Ovary (tissue), 9 donors: ENCODE measurements around the gene PARN. TPM values are rescaled to one million over a fixed set of nuclear protein-coding genes. Genes with fewer than 3 reads are reported as not detected.

Experiments used
- DNase-seq, 5 donors: peaks; one replicate each; pipeline ENCODE4 v3.0.0-alpha.2; 2019 to 2020
- H3K27ac ChIP-seq, 2 donors: fragments of 200-600 bp; one replicate each; pipeline versions ENCODE4 v1.5.1 to v1.8.0; 2019 to 2022
- H3K27me3 ChIP-seq: fragments of 200-600 bp; one replicate; pipeline ENCODE4 v1.8.0; 2022
- H3K36me3 ChIP-seq: fragments of 200-600 bp; sonication (generic); one replicate; pipeline ENCODE4 v1.5.1; 2019
- H3K4me1 ChIP-seq: one replicate; pipeline ENCODE4 v1.8.1; 2013; ENCODE audit warnings: mild to moderate bottlenecking, moderate library complexity; ENCODE audit not compliant: insufficient read depth
- H3K4me3 ChIP-seq: fragments of 200-600 bp; sonication (generic); one replicate; pipeline ENCODE4 v1.5.1; 2017
- H3K9me3 ChIP-seq, 2 donors: fragments of 200-600 bp in 1 of 2; sonication (generic) in 1 of 2; one replicate each; pipeline versions ENCODE4 v1.5.1 to v1.8.1; 2013 to 2019; ENCODE audit warnings: mild to moderate bottlenecking in 1 of 2, moderate library complexity in 1 of 2
- EP300 ChIP-seq: sonication (generic); formaldehyde crosslinking; IDR thresholded peaks from one replicate; pipeline ENCODE4 v1.6.1; 2017; ENCODE audit warnings: antibody characterized with exemption
- POLR2A ChIP-seq: fragments of 450-650 bp; IDR thresholded peaks from one replicate; pipeline ENCODE4 v1.6.1; 2017; ENCODE audit warnings: antibody characterized with exemption, mild to moderate bottlenecking, moderate library complexity
- WGBS, 3 donors: extraction: QIAGEN DNeasy Blood & Tissue Kit in 1 of 3; methylation state at CpG; one replicate each; pipeline versions ENCODE4 v1.1.5 to v1.1.7; 2013 to 2017; 5-methylcytosine and 5-hydroxymethylcytosine counted together
- intact Hi-C, 4 donors: fragments of 100-400 bp; cut with DNase I; formaldehyde crosslinking; loops; one replicate each; pipeline versions ENCODE4 v1.11.0 to v1.15.1; 2022 to 2023
- polyA plus RNA-seq, 2 donors: library from polyadenylated mRNA; stranded (reverse); fragments of 200-250 nt in 1 of 2; fragments of 350-450 nt in 1 of 2; fragmentation: Illumina TruSeq in 1 of 2; extraction: RNeasy Lipid Tissue Mini Kit (QIAGEN cat#74804) in 1 of 2; gene quantifications; one replicate each; pipeline ENCODE4 v1.2.3, GENCODE V29; 2013 to 2014
- total RNA-seq, 7 donors: library from RNA; depleted of rRNA in 2 of 7; stranded (reverse); fragments of >200 nt in 2 of 7; fragmentation: NEBNext Ultra II Directional in 3 of 7; extraction: Animal tissue kit (Norgen Biotek cat#: 25700) in 3 of 7; gene quantifications; one replicate each; pipeline versions ENCODE4 v1.1.0 to v1.2.4, GENCODE V29; 2016 to 2023
- TF ChIP-seq, protein P1 (sequence below), 3 donors: fragments of 450-650 bp in 2 of 3; fragments of 200-600 bp in 1 of 3; IDR thresholded peaks; one replicate each; pipeline versions ENCODE4 v1.5.1 to v1.8.0; 2016 to 2022; ENCODE audit warnings: antibody characterized with exemption in 3 of 3, mild to moderate bottlenecking in 1 of 3
- donor health status: DM: no; HTN: no; CAD: no; lungs with moderate emphysema.
- donor health status: DM: no; HTN: no; CAD: no.
- donor health status: Bipolar disorder and iron deficiency.
- donor health status: DM: yes; HTN: yes; CAD: no.
- donor health status: DM: no; HTN: no; CAD: no.
- donor health status: DM: yes; HTN: yes; CAD: no.

The PARN gene
- total and polyA plus RNA-seq, 9 donors: 19.5 to 42.0 (median 29.0) TPM

DNA sequence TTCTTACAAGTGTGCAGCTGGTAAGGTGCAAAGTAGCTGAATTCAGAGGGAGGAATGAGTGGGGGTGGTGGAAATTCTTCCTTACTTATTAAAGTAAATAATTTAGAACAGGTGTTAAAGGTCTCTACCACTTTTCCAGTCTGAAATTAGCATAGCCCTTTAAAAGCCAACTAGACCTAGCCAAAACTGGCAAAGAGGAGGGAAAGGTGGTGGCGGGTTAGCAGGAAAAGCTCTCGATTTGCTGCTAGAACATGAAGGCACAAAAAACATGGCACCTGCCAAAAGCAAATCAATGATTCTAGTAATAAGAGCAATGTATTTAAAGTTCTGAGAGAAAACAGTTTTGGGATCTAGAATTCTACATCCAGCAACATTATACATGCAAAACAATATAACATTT lies 157.7 kb downstream of the PARN start:
- Histone ChIP-seq H3K4me1 (no peaks in the 10 kb centered on the region), H3K27me3 (no peaks in the 10 kb centered on the region), H3K4me3 (no peak overlapping the region), H3K9me3 (no peaks in the 10 kb centered on the region), H3K27ac (no peak overlapping the region), H3K36me3 (no peaks in the 10 kb centered on the region)
- 81 to 85% (median 84%) methylated on average over 2 of the region's 2 CpGs for WGBS, 3 donors
- intact Hi-C loops: no loop called here
- TF ChIP-seq, protein P1, sequence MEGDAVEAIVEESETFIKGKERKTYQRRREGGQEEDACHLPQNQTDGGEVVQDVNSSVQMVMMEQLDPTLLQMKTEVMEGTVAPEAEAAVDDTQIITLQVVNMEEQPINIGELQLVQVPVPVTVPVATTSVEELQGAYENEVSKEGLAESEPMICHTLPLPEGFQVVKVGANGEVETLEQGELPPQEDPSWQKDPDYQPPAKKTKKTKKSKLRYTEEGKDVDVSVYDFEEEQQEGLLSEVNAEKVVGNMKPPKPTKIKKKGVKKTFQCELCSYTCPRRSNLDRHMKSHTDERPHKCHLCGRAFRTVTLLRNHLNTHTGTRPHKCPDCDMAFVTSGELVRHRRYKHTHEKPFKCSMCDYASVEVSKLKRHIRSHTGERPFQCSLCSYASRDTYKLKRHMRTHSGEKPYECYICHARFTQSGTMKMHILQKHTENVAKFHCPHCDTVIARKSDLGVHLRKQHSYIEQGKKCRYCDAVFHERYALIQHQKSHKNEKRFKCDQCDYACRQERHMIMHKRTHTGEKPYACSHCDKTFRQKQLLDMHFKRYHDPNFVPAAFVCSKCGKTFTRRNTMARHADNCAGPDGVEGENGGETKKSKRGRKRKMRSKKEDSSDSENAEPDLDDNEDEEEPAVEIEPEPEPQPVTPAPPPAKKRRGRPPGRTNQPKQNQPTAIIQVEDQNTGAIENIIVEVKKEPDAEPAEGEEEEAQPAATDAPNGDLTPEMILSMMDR (IDR thresholded peaks at IDR 0.05): no peak
- TF ChIP-seq POLR2A (no peak), EP300 (no peak)
- no peak for DNase-seq

DNA sequence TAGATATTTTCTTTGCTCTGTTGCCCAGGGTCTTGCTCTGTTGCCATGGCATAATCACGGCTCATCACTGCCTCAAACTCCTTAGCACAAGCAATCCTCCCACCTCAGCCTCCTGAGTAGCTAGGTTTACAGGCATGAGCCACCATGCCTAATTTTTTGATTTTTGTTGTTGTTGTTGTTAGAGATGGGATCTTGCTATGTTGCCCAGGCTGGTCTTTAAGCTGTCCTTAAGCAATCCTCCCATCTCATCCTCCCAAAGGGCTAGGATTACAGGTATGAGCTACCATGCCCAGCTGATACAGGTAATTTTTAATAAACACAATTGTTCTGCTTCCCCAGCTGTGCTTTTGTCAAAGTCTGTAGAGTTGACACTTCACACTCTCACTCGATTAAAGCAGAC lies 159.3 kb downstream of the PARN start:
- H3K4me1 ChIP-seq: no peaks in the 10 kb centered on the region
- intact Hi-C loops: no loop called here
- WGBS, 3 donors: 88 to 91% (median 88%) methylated on average over 2 of the region's 2 CpGs

DNA sequence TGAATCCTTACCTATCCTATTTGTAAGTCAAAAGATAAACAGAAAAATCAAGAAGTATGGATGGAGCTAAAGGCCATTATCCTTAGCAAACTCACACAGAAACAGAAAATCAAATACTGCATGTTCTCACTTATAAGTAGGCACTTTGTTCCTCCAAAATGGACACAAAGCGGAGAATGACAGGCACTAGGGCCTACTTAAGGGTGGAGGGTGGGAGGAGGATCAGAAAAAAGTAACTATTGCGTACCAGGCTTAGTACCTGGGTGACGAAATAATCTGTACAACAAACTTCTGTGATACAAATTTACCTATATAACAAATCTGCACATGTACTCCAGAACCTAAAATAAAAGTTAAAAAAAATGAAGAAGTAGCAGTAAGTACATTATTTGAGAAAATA lies 164.3 kb downstream of the PARN start:
- H3K4me1 ChIP-seq: no peaks in the 10 kb centered on the region
- no peak for TF ChIP-seq EP300
- TF ChIP-seq POLR2A: no peak
- TF ChIP-seq, protein P1 (IDR thresholded peaks at IDR 0.05): no peak
- H3K27me3 ChIP-seq: no peaks in the 10 kb centered on the region
- 97 to 100% (median 99%) methylated on average over 3 of the region's 3 CpGs for WGBS, 3 donors
- no peak for DNase-seq
- H3K36me3 ChIP-seq: no peaks in the 10 kb centered on the region
- no peak overlapping the region for H3K4me3 ChIP-seq
- H3K27ac ChIP-seq: no peak overlapping the region
- peaks cover 0 to 6% of the 10 kb centered on the region in 2 donors for H3K9me3 ChIP-seq
- intact Hi-C loops: no loop called here

More for the DNA sequence above, 159.3 kb downstream of the PARN start:
- TF ChIP-seq EP300 (no peak), POLR2A (no peak)
- TF ChIP-seq, protein P1 (IDR thresholded peaks at IDR 0.05): no peak
- Histone ChIP-seq H3K4me3 (no peak overlapping the region), H3K9me3 (no peaks in the 10 kb centered on the region), H3K27me3 (no peaks in the 10 kb centered on the region), H3K36me3 (no peaks in the 10 kb centered on the region), H3K27ac (no peak overlapping the region)
- no peak for DNase-seq

DNA sequence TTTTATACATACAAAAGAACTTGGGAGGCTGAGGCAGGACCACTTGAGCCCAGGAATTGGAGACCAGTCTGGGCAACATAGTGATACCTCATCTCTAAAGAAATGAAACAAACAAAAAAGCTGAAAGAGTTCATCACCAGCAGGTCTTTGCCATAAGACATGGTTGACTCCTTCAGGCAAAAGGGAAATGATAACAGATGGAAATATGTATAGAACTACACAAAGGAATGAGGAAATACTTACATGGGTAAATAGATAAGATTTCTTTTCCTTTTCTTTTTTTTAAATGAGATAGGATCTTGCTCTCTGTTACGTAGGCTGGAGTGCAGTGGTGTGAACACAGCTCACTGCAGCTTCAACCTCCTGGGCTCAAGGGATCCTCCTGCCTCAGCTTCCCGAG lies 165.3 kb downstream of the PARN start:
- H3K27me3 ChIP-seq: no peaks in the 10 kb centered on the region
- 96 to 98% (median 97%) methylated on average over 2 of the region's 2 CpGs for WGBS, 3 donors
- intact Hi-C loops: no loop called here
- TF ChIP-seq, protein P1 (IDR thresholded peaks at IDR 0.05): no peak
- TF ChIP-seq EP300 (no peak), POLR2A (no peak)
- no peaks in the 10 kb centered on the region for H3K4me1 ChIP-seq
- H3K27ac ChIP-seq: no peak overlapping the region
- H3K4me3 ChIP-seq: no peak overlapping the region
- no peaks in the 10 kb centered on the region for H3K36me3 ChIP-seq
- no peak for DNase-seq
- peaks cover 0 to 6% of the 10 kb centered on the region in 2 donors for H3K9me3 ChIP-seq

DNA sequence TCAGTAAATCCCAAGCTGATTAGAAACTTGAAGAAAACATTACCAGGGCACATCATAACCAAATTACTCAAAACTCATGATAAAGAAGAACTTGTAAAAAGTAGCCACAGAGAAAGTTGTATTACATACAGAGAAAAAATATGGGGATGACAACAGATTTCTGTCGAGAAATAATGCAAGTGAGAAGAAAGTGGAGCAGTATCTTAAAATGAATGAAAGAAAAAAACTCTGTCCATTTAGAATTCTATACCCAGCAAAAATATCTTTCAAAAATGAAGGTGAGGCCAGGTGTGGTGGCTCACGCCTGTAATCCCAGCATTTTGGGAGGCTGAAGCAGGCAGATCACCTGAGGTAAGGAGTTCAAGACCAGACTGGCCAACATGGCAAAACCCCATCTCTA lies 165.9 kb downstream of the PARN start:
- Histone ChIP-seq H3K36me3 (no peaks in the 10 kb centered on the region), H3K4me1 (no peaks in the 10 kb centered on the region), H3K4me3 (no peak overlapping the region), H3K27ac (no peak overlapping the region), H3K27me3 (no peaks in the 10 kb centered on the region), H3K9me3 (peaks cover 0 to 6% of the 10 kb centered on the region in 2 donors)
- no peak for DNase-seq
- WGBS, 3 donors: 96 to 98% (median 97%) methylated on average over 2 of the region's 2 CpGs
- intact Hi-C loops: no loop called here
- TF ChIP-seq, protein P1 (IDR thresholded peaks at IDR 0.05): no peak
